Esophagus mucosa (tissue), 1 donor: ENCODE results near the gene NDUFAF8. TPM values are rescaled to one million over a fixed set of nuclear protein-coding genes. Genes with fewer than 3 reads are reported as not detected.

Source experiments
- ATAC-seq: fragments of 200-7000 bp; cut with Tn5 transposase; one replicate; pipeline ENCODE4 v1.9.1; 2020
- total RNA-seq: library from RNA; stranded (reverse); gene quantifications from one replicate; pipeline ENCODE4 v1.2.4, GENCODE V29; 2023
- donor health status: DM: yes; HTN: yes; CAD: no.

NDUFAF8 gene
- total RNA-seq, 1 donor from 2014 or later: 41.2 TPM

DNA sequence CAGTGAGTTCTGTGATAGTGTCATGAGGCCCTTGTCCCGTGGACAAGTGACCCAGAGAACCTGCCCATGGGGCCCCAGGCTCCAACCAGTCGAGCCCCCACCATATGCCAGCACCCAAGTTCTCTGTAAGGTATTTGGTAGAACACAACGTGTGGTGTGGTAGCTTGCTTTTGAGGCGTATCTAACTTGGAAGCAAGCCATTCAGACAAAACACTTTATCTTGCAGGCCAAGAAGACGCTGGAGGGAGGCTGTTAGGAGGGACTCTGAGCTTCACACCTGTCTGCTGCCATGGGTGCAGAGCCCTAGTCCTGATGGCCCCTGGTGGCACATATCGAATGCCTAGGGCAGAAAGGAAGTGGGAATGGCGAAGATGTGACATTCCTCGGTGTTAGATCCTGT lies 1.6 kb downstream of the NDUFAF8 start:
- ATAC-seq: no peak

DNA sequence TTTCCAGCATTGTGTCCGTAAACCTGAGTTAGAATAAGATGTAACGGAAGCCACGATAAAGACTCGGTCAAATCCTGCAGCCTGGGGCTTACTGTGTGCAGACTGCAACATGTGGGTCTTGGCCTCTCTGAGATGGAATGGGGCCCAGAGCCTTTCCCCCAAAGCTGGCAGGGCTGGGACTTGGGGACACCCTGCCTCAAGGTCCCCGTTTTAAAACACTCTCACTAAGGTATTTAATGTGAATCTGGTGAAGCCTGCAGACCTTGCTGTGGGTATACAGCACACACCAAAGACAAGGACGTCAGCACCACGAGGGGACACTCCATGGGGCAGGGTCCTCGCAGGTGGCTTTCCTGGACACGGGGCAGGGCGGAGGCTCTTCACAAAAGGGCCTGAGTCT lies 2.1 kb downstream of the NDUFAF8 start:
- no peak for ATAC-seq

DNA sequence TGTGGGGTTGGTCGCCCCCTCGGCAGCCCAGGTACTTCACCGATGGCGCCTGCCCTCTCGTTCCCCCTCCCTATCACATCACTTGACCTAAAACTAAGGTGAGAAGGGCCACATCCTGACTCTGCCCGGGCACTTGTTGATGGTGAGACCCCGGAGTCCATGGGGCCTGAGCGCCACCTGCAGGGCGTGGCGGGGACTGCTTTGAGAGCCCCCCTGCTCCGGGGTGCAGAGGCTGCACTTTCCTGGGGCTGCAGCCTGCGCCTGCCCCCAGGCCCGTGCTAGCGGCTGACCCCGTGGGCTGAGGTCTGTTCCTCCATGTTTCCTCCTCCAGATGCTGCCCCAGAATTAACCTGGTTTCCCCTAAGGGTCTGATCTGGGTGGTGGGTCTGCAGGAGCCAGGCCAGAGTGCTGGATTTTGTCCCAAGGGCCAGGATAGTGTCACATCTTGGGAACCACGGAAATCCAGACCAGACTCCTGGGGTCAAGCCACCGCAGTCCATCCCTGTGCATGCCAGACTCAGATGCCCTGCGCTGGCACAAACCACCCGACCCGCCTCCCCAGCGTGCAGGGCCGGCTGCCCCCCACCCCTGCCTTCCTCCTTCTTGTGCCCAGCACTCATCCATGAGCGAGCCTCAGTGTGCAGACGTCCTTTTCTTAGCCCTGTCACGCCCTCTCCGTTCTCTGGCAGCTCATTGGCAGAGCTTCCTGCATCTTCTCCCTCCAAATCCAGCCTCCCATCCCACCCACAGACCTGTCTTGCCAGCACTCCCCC lies 2.7 kb downstream of the NDUFAF8 start:
- ATAC-seq: no peak

DNA sequence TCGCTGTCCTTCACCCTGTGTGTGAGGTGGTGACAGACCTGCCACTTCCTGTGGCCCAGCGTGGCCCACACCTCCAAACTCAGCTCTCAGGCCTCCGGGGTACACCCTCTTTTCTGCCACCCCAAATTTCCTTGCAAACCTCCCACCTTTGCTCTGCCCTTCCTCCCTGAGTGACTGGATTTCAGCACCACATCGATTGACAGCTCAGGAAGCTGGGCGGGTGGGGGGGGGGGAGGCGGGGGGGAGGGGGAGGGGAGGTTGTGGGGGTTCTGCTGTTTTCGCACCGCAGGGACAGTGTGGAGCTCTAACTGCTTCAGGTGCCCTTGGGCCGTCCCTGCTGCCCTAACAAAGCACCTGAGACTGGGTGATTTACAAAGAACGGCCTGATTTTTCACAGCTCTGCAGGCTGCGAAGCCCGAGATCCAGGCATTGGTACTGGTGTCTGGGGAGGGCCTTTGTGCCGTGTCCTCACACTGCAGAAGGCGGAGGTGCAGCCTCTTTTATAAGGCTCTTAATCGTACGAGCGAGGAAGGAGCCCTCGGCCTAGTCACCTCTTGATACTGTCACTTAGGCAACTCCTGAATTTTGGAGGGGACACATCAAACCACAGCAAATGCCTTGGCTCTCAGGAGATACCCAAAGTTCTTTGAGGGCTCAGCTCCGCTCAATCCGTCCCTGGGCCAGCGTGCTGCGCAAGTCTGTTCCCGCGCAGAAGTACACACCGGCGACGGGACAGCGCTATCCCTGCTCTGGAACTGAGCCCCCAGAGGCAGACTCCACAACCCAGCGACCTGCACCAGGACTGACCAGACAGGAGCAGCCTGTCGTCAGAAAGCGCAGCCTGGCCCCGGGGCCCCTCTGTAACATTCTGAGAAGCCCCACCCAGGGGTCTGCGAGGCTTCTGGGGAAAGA lies 3.6 kb downstream of the NDUFAF8 start:
- no peak for ATAC-seq

DNA sequence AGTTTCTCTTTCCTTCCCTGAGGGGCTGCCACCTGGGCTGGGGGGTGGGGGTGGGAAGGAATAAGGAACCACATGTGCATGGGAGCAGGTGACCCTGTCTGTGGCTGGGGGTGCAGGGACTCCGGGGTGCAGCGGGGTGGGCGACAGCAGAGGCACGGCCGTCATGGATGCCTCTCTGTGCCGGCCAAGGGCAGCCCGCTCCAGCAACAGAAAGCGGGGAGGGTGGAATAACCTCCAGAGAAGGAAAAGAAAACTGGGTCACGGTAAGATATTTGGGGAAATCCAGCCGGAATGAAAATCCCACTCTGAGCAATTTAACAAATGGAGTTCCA lies 4.2 kb downstream of the NDUFAF8 start:
- no peak for ATAC-seq

DNA sequence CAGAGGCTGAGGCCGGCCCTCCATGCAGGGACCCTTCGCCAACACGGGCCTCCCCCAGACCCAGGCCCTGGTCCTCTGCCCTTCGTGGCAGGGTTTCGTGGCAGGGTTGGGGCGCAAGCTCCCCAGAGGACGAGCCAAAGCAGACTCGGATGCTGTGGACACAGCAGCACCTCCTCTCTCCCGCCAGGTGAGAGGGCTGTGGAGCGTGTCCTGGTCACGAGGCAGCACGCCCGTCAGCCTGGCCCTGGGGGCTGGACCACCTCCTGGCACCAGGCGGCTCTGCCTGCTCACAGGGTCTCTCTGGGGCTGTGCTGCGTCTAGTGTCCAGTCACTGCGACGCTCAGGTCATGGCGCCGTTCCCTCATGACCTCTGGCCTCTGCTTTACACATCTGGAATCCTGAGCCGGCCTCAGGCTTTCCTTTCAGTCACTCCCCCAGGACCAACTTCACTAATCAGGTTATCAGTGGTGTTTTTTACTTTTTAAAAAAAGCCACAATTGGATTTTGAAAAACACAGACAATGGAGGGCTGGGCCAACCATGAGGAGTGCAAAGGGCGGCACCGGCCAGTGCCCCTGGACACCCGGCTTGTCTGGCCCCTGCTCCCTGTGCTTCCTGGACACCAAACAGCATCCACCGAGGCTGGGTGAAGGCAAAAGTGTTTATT lies 5.4 kb downstream of the NDUFAF8 start:
- no peak for ATAC-seq

DNA sequence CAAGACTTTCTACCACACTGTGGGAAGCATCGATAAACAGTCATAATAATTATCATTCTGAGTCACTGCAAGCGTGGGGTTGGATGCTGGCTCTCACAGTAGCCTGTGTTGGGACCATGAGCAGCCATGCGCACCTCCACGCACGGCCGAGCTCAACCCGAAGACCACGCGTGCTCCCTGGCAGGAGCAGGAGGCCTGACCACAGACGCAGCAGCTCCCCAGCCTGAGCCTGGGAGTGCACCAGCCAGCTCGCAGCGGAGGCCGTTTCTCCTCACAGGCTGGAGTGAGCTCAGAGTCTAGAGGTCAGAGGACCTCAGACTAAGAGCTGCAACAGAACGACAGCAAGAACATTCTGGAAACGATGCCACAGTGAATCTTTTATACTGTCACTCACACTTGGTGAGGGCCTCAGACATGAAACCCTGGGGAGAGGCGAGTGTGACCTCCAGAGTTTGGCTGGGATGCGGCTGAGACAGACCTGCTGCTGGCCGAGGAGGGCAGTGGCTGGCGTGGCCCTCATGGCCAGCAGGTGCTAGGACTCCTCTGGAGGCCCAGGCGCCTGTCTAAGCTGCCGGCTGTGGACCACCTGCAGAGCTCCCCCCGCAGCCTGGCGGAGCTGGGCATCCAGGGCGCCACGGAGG lies 6.0 kb downstream of the NDUFAF8 start:
- no peak for ATAC-seq

DNA sequence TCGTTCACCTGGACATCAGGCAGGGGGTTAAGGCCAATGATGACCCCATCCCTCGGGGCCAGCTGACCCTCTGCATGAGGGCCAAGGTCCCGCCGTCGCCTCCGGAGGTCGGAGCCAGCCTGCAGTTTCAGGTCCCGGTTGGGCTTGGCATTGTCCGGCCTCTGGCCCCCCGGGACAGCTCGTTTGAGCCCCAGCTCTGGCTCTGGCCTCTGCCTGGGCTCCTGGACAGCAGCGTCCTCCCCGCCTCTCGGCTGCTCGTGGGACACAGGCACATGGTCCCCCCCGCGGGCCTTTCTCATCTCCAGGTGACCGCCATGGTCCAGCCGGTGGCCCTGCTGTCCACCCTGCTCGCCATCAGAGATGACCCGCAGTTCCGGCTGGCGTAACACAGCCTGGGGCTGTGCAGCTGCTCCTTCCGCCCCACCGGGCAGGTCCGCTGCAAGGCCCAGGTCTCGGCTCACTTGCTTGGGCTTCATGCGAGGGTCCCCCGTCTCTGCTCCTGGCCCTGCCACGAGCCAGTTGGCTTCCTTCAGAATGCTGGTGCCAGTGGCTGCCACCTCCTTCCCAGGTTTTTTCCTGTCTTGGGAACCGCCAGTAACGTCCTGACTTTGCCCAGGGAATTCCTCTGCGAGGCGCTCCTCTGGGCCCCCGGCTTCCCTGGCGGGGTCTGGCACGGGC lies 6.7 kb downstream of the NDUFAF8 start:
- no peak for ATAC-seq

DNA sequence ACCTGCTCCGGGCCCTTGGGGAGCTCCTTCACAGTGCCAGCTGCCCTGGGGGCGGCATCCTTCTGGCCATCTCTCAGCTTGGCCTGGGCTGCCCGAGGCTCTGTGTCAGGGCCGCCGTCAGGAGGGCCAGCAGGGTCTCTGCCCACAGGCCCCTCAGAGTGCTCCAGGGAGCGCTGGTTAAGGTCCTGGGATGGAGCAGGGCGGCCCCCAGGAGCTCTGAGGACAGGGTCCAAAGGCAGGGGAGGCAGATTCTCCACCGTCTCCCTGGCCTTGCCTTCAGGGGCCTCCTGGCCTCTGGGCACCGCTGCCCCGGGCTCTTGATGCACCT lies 7.2 kb downstream of the NDUFAF8 start:
- no peak for ATAC-seq

DNA sequence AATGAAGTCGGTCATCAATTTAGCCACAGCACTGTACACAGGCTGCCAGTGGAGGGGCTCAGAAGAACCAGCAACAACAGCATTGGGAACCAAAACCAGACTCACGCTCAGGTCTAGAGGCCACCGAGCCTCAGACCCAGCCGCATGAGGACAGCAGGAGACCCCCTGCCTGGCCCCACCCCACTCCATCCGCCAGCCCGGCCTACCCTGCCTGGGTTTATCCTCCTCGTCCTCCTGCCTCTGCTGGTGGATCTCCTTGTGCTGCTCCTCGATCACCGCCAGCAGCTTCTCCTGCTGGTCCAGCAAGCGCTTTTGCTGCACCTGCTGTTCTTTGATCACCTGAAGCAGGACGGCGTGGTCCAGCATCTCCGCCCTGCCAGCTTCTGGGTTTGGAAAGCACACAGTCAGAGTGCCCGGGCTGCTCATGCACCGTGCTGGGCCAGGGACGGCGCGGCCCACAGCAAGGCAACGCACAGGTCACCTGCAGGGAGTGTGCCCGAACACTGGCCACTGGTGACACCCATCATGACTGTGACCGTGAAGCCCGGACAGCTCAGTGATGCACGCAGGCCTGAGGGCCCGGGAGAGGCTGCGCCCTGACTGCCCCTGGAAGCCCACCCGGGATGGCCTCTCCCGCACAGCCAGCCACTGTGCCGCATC lies 7.7 kb downstream of the NDUFAF8 start:
- ATAC-seq: no peak

DNA sequence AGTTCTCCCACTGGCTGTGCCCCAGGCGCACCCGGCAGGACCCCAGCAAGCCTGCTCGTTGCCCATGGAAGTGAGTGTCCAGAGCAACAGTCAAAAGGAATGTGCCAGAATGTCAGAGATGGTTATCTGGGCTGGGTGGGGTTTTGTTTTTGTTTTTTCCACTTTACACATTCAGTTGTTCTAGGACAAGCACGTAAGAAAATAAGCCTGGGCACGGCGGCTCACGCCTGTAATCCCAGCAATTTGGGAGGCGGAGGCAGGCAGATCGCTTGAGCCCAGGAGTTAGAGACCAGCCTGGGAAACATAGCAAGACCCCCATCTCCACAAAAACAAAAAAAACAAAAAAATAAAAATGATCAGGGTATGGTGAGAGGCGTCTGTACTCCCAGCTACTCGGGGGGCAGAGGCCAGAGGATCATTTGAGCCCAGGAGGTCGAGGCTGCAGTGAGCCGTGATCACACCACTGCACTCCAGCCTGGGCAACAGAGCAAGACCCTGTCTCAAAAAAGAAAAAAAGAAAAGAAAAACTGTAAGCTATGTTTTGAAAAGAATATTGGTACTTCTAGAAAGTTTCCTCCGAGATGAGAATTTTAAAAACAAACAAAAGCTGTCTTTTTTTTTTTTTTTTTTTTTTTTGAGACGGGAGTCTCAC lies 8.3 kb downstream of the NDUFAF8 start:
- ATAC-seq: no peak

DNA sequence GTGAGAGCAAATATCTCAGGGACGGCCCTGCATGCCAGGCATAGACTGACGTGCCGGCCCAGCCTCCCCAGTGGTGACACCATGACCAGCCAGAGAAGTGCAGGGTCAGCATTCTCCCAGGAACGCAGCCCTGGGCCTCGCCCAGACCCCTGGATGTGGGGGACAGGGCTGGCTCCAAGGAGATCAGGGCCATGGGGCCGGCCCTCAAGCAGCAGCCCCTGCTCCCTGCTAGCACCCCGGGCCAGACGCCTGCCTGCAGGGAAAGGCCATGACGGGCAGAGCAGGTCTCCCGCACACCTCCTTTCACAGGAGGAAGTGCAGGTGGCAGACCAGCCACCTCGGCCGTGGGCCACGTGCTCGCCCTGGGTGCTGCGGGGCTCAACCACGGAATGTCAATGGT lies 9.5 kb downstream of the NDUFAF8 start:
- no peak for ATAC-seq

DNA sequence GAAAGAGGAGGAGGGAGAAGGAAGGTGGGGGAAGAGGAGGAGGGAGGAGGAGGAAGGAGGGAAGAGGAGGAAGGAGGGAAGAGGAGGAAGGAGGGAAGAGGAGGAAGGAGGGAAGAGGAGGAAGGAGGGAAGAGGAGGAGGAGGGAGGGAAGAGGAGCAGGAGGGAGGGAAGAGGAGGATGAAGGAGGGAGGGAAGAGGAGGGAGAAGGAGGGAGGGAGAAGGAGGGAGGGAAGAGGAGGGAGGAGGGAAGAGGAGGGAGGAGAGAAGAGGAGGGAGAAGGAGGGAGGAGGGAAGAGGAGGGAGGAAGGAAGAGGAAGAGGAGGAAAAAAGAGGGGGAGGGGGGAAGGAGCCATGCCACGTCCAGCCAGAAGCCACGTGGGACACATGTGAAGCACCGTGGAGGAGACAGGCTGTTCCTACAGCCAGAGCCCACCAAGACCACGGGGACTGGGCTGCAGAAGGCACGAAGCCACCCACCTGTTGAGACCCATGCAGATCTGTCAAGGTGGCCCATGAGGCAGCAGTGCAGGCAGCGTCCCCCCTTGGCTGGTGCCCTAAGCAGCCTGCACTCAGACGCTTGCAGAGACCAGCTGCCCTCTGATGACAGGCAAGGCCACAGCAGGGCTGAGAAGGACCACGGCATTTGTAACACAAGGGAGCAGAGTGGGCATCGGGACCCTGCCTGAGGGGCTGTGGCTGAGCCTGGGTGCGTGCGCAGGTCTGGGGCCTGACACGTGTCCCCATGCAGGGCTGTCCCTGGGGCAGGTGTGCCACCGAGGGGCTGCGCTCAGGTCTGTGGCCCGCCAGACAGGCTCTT lies 10.3 kb downstream of the NDUFAF8 start:
- peak; percentile 42 for ATAC-seq

DNA sequence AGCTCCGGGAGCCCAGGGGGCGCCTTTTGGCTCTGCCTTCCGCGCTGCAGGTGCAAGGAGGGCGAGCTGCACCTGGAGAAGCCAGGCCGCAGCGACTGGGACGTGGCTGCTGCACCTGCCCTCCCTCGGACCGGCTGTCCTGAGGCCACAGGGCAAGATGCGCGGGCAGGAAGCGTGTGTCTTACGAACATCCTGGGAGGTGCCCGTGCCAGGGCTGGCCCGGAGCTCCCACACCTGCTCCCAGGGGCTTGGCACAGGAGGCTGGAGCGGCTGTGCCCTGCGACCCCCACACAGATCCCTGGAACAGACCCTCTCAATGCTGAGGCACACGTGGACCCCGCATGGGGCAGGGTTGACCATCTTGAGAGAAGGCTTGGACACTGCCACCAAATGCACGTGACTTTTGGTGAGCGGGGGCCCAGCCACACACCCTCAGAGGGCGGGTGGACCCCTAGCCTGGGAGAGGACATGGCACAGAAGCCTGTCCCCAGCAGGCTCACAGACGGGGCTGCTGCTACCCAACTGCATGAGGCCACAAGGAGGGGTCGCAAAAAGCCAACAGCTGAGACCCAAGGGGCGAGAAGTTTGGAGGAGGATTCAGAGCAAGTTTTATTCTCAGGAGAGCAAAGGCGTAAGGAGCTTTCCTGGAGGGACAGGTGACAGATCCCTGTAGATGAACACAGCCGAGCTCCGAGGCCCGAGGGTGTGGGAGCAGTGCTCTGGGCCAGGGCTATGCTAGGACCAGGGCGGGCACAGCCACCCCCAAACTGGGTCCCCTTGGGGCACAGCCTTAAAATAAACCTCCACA lies 11.4 kb downstream of the NDUFAF8 start:
- ATAC-seq: no peak

DNA sequence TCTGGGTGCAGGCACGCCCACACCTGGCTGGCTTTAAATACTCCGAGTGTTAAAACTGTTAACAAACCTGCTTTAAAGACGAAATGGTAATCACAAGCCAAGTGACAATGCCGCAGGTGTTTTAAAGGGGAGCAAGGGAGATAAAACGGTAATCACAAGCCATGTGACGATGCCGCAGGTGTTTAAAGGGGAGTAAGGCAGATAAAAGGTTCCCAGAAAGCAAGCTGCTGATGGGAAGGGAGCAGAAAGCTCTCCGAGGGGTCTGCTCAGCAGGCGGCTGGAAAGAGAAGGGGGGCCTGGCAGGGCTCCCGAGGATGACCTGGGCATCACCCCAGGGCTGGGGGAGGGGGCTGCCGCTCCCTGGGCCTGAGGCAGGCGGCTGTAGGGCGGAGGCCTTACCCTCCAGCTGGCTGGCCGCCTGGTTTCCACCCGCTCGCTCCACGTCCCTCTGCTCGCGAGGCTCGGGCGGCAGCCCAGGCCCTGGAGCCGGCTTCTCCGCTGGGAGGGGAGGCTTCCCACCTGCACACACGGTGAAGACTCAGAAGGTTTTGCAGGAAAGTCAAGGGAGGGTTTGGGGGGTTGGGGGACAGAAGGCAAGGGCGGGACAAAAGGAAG lies 12.1 kb downstream of the NDUFAF8 start:
- ATAC-seq: no peak

DNA sequence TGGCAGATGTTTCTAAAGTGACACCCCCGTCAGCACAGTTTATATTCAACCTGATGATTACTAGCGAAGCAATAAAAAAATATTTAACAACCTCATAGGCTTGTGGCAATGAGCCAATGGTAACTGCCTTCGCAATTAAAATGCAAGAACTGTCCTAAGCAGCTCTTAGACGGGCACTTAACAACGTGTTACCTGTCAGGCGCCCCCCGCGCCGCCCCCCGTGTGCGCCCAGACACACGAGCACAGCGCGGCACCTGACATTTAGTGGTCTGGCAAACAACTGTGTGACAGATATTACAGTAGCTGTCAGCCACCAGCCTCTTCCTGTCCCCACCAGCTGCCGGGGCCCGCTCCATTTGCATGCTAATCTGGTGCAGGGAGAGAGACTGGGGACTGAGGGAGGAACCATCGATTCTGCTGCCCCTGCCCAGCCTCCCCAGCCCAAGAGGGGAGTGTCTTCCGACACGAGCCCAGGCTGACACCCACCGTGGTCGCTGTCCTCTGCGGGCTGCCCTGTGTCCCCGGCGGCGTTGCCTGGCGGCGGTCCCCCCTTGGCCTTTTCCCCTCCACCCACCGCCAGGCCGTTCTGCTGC lies 12.7 kb downstream of the NDUFAF8 start:
- ATAC-seq: no peak

DNA sequence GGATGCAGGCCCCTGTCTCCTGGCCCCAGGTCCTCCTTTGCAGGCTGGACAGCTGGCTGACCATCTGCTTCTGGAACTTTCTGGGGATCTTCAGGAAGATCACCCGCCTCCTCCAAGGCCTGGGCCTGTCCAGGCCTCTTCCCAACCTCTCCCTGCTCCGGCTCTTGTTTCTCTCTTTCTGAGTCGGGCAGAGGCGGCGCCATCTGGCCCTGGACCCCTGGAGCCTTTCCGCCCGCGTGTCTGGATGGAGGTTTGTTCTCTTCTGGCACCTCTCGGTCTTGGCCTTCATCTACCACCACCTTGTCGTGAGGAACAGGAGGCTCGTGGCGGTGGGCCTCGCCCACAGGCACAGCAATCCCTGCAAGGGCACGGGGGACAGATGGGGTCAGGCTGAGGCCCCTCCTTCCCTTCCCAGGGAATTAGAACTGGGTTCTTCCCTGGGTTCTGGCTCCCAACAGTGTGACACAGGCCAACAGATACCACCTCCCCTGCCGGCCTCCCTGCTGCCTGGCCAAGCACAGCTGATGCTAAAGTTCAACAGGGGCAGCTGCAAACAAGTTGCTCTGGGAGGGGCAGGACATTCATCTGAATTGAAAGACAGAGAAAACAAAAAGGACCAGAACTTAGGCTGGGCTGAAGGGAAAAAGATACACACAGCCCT lies 13.3 kb downstream of the NDUFAF8 start:
- ATAC-seq: no peak

DNA sequence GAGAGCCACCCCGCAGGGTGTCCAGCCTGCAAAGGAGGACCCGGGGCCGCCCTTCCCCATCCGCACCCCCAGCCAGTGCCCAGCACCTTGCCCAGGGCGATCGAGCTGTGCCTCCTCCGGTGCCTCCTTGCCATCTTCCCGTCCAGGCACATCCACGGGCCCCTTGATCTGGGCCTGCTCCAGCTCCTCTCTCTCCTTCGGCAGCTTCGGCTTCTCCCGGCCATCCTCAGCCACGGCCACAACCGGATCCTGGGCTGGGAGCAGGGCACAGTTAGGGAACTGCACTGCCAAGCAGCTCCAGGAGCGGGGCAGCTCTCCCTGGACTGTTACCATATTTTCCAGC lies 13.8 kb downstream of the NDUFAF8 start:
- ATAC-seq: no peak
